ENCODE data around the gene DNAAF3. TPM values are rescaled to one million over a fixed set of nuclear protein-coding genes. Genes with fewer than 3 reads are reported as not detected.

DNAAF3 gene
- total and polyA plus RNA-seq, 2 donors: 0.37 to 0.62 TPM

- Histone ChIP-seq H3K27ac (ENCODE audit: low read depth) (no peak overlapping the region), H3K4me3 (ENCODE audit: low read depth, low read length) (no peak overlapping the region), H3K36me3 (ENCODE audit: insufficient read depth) (no peaks in the 10 kb centered on the region), H3K4me1 (ENCODE audit: insufficient read depth) (no peaks in the 10 kb centered on the region)
- 86% methylated on average over 12 of the region's 12 CpGs for WGBS
- no peak for DNase-seq (ENCODE audit: extremely low spot score)
These were observed 12.7 kb downstream of the DNAAF3 start for GRCh38 chr19:55153652-55154264.

GRCh38 chr19:55152017-55152416, 14.4 kb downstream of the DNAAF3 start:
- Histone ChIP-seq H3K27ac (ENCODE audit: low read depth) (no peak overlapping the region), H3K4me1 (ENCODE audit: insufficient read depth) (no peaks in the 10 kb centered on the region), H3K36me3 (ENCODE audit: insufficient read depth) (no peaks in the 10 kb centered on the region), H3K4me3 (ENCODE audit: low read depth, low read length) (no peak overlapping the region)
- no peak for DNase-seq (ENCODE audit: extremely low spot score)

DNA sequence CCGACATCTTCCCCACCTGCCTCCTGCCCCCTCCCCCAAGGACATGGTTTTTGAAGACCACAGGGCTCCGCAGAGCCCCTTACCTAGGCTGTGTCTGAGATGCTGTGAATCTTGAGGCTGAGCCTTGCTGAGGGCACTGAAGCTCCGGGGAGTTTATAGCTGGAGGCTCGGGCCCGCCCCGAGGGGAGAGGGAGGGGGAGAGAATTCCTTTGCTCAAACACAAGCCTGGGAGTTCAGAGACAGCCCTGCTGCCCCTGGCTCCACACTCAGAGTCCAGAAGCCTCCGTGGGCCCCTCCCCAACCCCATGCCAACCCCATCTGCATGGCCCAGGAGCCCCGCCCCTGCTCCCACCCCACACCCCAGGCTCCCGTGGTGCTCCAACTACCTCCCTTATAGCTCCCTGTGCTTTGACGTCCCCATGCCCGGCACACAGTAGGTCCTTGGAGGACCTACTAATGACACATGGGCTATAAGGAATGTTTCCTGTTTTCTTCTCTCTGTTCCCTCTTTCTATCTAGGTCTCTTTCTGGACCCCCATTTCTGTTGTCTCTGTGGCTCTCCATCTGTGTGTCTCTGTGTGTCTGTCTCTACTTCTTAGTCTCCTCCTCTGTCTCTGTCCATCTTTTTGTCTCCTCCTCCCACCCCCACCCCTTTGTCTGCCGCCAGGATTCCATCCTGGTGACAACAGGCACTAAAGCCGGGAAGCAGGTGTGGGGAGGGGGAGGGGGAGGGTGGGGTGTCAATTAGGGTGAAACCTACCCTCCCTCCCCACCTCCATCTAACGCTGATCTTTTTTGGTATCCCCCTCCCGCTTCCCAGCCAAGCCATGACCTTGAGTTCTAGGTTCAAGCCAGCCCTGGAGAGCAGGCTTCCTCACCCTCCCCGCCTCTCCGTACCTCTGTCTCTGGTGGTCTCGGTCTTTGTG, 17.1 kb downstream of the DNAAF3 start, which contains the start of gene TNNT1:
TSS of gene TNNT1 (minus strand) at position 129 of the 926 bp plus-strand sequence. CDS start 2,049 bp downstream, outside the sequence.
- Histone ChIP-seq H3K36me3 (ENCODE audit: insufficient read depth) (no peaks in the 10 kb centered on the region), H3K4me1 (ENCODE audit: insufficient read depth) (no peaks in the 10 kb centered on the region), H3K27ac (ENCODE audit: low read depth) (no peak within 1 kb of the TSS), H3K4me3 (ENCODE audit: low read depth, low read length) (no peak within 1 kb of the TSS)
- 9% methylated on average over 18 of the region's 18 CpGs for WGBS
- no peak for DNase-seq (ENCODE audit: extremely low spot score)

GRCh38 chr19:55147545-55148251, 18.7 kb downstream of the DNAAF3 start:
- WGBS: 32% methylated on average over 9 of the region's 9 CpGs
- no peak overlapping the region for H3K27ac ChIP-seq (ENCODE audit: low read depth)
- no peak for DNase-seq (ENCODE audit: extremely low spot score)
- no peak overlapping the region for H3K4me3 ChIP-seq (ENCODE audit: low read depth, low read length)
- H3K4me1 ChIP-seq (ENCODE audit: insufficient read depth): no peaks in the 10 kb centered on the region
- H3K36me3 ChIP-seq (ENCODE audit: insufficient read depth): no peaks in the 10 kb centered on the region

DNA sequence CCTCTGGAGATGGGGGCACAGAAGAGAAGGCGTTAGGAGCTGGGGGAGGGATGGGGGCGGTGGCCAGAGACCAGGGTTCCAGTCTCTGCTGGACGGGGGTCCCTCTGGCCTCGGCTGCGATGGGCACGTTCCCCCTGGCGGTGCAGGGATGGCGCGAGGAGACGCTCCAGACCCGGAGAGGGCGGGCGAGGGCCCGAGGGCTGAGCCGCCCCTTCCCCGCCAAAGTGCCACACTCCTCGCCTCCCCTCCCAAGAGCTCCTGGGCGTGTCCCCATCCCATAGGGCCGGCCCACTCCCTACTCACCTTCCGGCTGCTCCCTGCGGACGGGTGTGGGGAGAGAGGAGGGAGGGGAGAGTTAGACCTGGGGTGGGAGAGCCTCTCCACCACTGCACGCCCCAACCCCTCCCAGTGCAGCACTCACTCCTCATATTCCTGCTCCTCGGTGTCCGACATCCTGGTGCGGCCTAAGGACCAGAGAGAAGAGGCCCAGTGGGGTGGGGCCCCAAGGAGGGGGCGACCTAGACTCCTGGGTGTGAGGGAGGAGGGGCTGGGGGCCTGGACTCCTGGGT, 19.6 kb downstream of the DNAAF3 start:
- no peak for DNase-seq (ENCODE audit: extremely low spot score)
- Histone ChIP-seq H3K4me1 (ENCODE audit: insufficient read depth) (no peaks in the 10 kb centered on the region), H3K4me3 (ENCODE audit: low read depth, low read length) (no peak overlapping the region), H3K36me3 (ENCODE audit: insufficient read depth) (no peaks in the 10 kb centered on the region), H3K27ac (ENCODE audit: low read depth) (no peak overlapping the region)
- 1% methylated on average over 27 of the region's 27 CpGs for WGBS

DNA sequence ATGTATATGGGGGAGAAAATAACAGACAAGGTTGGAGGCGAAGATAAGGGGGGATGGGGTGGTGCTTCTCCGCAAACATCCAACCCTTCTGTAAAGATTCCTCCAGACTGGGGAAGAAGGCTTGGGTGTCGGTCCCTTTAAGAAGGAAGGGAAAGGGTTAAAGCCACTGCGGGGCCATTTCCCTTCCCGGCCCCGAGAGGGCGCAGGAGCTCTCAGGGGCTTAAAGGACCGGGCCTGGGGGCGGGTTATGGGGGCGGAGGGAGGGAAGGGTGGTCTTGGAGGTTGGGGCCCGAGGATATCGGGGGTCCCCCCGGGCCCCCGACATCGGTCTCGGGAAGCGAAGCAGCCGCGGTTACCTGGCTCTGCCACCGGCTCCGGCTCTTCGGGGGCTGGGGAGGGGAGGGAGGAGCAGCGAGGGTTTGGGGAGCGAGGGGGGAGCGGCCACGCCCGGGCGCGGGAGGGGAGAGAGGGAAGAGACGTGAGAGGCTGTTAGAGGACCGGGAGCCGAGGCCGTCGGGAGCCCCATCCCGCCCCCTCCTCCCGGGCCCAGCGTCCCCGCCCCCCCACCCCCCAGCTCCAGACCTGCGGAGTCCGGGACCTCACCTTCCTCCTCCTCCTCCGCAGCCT, 20.2 kb downstream of the DNAAF3 start:
- H3K4me1 ChIP-seq (ENCODE audit: insufficient read depth): no peaks in the 10 kb centered on the region
- H3K36me3 ChIP-seq (ENCODE audit: insufficient read depth): no peaks in the 10 kb centered on the region
- no peak overlapping the region for H3K4me3 ChIP-seq (ENCODE audit: low read depth, low read length)
- under 1% methylated on average over 40 of the region's 41 CpGs for WGBS
- DNase-seq (ENCODE audit: extremely low spot score): no peak
- no peak overlapping the region for H3K27ac ChIP-seq (ENCODE audit: low read depth)

DNA sequence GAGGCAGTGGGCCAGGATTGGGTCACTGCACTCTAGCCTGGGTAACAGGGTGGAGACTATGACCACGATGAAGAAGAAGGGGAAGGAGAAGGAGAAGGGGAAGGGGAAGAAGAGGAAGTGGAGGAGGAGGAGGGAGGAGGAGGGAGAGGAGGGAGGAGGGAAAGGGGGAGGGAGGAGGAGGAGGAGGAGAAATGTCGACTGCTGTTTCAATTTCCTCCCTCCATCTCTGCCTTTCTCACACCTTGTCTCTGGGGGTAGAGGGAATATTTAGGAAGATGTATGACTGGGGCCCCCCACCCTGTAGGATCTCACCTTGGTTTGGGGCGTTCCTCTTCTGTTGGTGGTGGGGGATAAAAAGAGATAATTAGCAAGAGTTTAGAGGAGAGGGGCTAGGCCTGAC, 21.2 kb downstream of the DNAAF3 start:
- no peak for DNase-seq (ENCODE audit: extremely low spot score)

GRCh38 chr19:55141696-55142095, 24.7 kb downstream of the DNAAF3 start:
- no peak overlapping the region for H3K27ac ChIP-seq (ENCODE audit: low read depth)
- WGBS: 25% methylated on average over 21 of the region's 21 CpGs
- no peaks in the 10 kb centered on the region for H3K36me3 ChIP-seq (ENCODE audit: insufficient read depth)
- no peaks in the 10 kb centered on the region for H3K4me1 ChIP-seq (ENCODE audit: insufficient read depth)
- no peak overlapping the region for H3K4me3 ChIP-seq (ENCODE audit: low read depth, low read length)
- DNase-seq (ENCODE audit: extremely low spot score): no peak

More for the DNA sequence above, 21.2 kb downstream of the DNAAF3 start:
- WGBS: 26% methylated on average over 3 of the region's 3 CpGs
- Histone ChIP-seq H3K4me1 (ENCODE audit: insufficient read depth) (no peaks in the 10 kb centered on the region), H3K36me3 (ENCODE audit: insufficient read depth) (no peaks in the 10 kb centered on the region), H3K4me3 (ENCODE audit: low read depth, low read length) (no peak overlapping the region), H3K27ac (ENCODE audit: low read depth) (no peak overlapping the region)

DNA sequence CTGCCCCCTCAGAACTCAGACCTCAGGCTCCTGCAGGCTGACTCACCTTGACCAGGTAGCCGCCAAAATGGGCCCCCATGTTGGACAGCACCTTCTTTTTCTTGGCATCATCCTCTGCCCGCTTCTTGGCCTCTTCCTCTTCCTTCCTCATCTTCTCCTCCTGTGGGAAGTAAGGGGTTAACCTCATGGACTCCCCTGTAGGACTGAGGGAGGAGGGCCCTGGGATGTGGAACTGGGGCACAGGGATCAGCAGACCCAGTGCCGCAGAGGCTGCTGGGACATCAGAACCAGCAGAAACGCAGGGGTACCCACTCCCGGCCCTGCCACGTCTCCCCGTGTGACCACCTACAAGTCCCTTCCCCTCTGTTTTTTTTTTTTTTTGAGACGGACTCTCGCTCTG, 28.5 kb downstream of the DNAAF3 start:
- DNase-seq (ENCODE audit: extremely low spot score): no peak
- no peak overlapping the region for H3K27ac ChIP-seq (ENCODE audit: low read depth)
- H3K4me1 ChIP-seq (ENCODE audit: insufficient read depth): no peaks in the 10 kb centered on the region
- no peaks in the 10 kb centered on the region for H3K36me3 ChIP-seq (ENCODE audit: insufficient read depth)
- WGBS: 37% methylated on average over 9 of the region's 9 CpGs
- no peak overlapping the region for H3K4me3 ChIP-seq (ENCODE audit: low read depth, low read length)

- DNase-seq (ENCODE audit: extremely low spot score): no peak
- Histone ChIP-seq H3K27ac (ENCODE audit: low read depth) (no peak overlapping the region), H3K4me3 (ENCODE audit: low read depth, low read length) (no peak overlapping the region), H3K4me1 (ENCODE audit: insufficient read depth) (no peaks in the 10 kb centered on the region), H3K36me3 (ENCODE audit: insufficient read depth) (no peaks in the 10 kb centered on the region)
- 75% methylated on average over 17 of the region's 17 CpGs for WGBS
These were observed 29.9 kb downstream of the DNAAF3 start for GRCh38 chr19:55136399-55137102.

DNA sequence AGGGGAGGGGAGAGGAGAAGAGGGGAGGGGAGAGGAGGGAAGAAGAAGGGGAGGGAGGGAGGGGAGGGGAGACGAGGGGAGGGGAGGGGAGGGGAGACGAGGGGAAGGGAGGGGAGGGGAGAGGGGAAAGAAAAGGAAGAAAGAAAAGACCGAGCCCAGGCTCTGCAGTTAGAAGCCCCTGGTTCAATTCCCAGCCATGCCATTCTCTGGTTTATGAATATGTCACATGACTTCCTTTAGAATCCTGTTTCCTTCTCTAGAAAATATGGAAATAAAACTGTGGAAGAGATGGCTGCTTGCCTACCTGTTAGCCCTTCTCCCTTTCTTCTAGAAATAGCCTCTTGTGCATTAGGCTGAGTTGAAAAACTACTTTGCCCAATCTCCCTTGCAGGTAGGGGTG, 31.7 kb downstream of the DNAAF3 start:
- no peak for DNase-seq (ENCODE audit: extremely low spot score)
- no peaks in the 10 kb centered on the region for H3K4me1 ChIP-seq (ENCODE audit: insufficient read depth)
- no peaks in the 10 kb centered on the region for H3K36me3 ChIP-seq (ENCODE audit: insufficient read depth)
- no peak overlapping the region for H3K4me3 ChIP-seq (ENCODE audit: low read depth, low read length)
- no peak overlapping the region for H3K27ac ChIP-seq (ENCODE audit: low read depth)
- 5% methylated on average over 2 of the region's 3 CpGs for WGBS

GRCh38 chr19:55133639-55134444, 32.6 kb downstream of the DNAAF3 start:
- Histone ChIP-seq H3K4me1 (ENCODE audit: insufficient read depth) (no peaks in the 10 kb centered on the region), H3K4me3 (ENCODE audit: low read depth, low read length) (no peak overlapping the region), H3K27ac (ENCODE audit: low read depth) (no peak overlapping the region), H3K36me3 (ENCODE audit: insufficient read depth) (no peaks in the 10 kb centered on the region)
- DNase-seq (ENCODE audit: extremely low spot score): no peak
- WGBS: 63% methylated on average over 25 of the region's 25 CpGs
